HPDE6-E6E7 (cell line): ENCODE results near the gene PDCD11.
"Not testable (repeated sequence)": the region's sequence is repeated elsewhere in the genome, so short reads cannot be mapped to it uniquely, and the experiment has no call there.

ENCODE experiments used
- DNase-seq: peaks from one replicate; pipeline ENCODE4 v3.0.0; 2011; ENCODE audit warnings: missing footprints; ENCODE audit errors: extremely low spot score

The PDCD11 gene

GRCh38 chr10:103416436-103417147 is 20.2 kb downstream of the PDCD11 start:
- DNase-seq, result no peak

- DNase-seq, result not testable (repeated sequence)
These were observed 20.7 kb downstream of the PDCD11 start for GRCh38 chr10:103417148-103417469.

GRCh38 chr10:103417601-103418000 is 21.2 kb downstream of the PDCD11 start:
- no peak for DNase-seq

GRCh38 chr10:103419101-103419500 is 22.7 kb downstream of the PDCD11 start:
- no peak for DNase-seq

GRCh38 chr10:103423748-103424147 is 27.3 kb downstream of the PDCD11 start:
- no peak for DNase-seq

- DNase-seq, result no peak
These were observed 31.4 kb downstream of the PDCD11 start for GRCh38 chr10:103427866-103428265.

GRCh38 chr10:103428989-103429643 is 32.7 kb downstream of the PDCD11 start:
- DNase-seq, result no peak

- DNase-seq, result no peak
These were observed 33.2 kb downstream of the PDCD11 start for GRCh38 chr10:103429647-103430046.

GRCh38 chr10:103431902-103432301 is 35.5 kb downstream of the PDCD11 start:
- no peak for DNase-seq

GRCh38 chr10:103433858-103434257 is 37.4 kb downstream of the PDCD11 start:
- DNase-seq, result no peak

- no peak for DNase-seq
These were observed 43.4 kb downstream of the PDCD11 start for GRCh38 chr10:103439776-103440175.

GRCh38 chr10:103440416-103440815 is 44.0 kb downstream of the PDCD11 start:
- DNase-seq, result no peak

GRCh38 chr10:103441206-103441605 is 44.8 kb downstream of the PDCD11 start:
- no peak for DNase-seq

GRCh38 chr10:103441611-103442010 is 45.2 kb downstream of the PDCD11 start:
- no peak for DNase-seq

GRCh38 chr10:103442031-103442461 is 45.6 kb downstream of the PDCD11 start:
- DNase-seq, result no peak

GRCh38 chr10:103443475-103444185 is 47.2 kb downstream of the PDCD11 start:
- no peak for DNase-seq

- no peak for DNase-seq
These were observed 48.1 kb downstream of the PDCD11 start for GRCh38 chr10:103444478-103444877.

- no peak for DNase-seq
These were observed 48.9 kb downstream of the PDCD11 start for GRCh38 chr10:103445366-103445765.

- DNase-seq, result no peak
These were observed 49.5 kb downstream of the PDCD11 start for GRCh38 chr10:103445767-103446567.

- DNase-seq, result no peak
These were observed 50.8 kb downstream of the PDCD11 start for GRCh38 chr10:103447187-103447586.

- DNase-seq, result peak; percentile 64
These were observed 52.3 kb downstream of the PDCD11 start for GRCh38 chr10:103448746-103449145.
